ENCODE measurements around the gene ADCY4.

ADCY4 gene

DNA sequence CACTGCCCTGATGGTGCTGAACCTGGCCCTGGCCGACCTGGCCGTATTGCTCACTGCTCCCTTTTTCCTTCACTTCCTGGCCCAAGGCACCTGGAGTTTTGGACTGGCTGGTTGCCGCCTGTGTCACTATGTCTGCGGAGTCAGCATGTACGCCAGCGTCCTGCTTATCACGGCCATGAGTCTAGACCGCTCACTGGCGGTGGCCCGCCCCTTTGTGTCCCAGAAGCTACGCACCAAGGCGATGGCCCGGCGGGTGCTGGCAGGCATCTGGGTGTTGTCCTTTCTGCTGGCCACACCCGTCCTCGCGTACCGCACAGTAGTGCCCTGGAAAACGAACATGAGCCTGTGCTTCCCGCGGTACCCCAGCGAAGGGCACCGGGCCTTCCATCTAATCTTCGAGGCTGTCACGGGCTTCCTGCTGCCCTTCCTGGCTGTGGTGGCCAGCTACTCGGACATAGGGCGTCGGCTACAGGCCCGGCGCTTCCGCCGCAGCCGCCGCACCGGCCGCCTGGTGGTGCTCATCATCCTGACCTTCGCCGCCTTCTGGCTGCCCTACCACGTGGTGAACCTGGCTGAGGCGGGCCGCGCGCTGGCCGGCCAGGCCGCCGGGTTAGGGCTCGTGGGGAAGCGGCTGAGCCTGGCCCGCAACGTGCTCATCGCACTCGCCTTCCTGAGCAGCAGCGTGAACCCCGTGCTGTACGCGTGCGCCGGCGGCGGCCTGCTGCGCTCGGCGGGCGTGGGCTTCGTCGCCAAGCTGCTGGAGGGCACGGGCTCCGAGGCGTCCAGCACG, 18.9 kb downstream of the ADCY4 start:
- DNase-seq, result no peak

DNA sequence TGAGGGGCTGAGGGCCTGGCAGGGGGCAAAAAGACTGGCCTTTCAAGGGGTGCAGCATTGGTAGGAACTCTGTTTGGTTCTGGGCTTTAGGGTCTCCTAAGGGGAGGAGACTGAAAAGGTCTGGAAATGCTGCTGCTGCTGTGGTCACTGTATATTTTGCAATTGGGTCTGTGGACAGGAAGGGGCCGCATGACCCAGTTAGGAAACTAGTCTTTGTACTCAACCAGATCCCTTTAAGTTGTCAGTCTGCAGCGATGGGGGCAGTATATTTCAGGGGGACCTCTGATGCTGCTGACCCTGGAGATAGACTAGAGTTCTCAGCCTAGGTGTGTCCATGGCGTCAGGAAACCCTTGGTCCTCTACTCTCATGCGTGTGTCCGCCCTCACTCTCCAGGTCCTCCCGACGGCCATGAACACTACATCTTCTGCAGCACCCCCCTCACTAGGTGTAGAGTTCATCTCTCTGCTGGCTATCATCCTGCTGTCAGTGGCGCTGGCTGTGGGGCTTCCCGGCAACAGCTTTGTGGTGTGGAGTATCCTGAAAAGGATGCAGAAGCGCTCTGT, 19.5 kb downstream of the ADCY4 start:
- DNase-seq, result peak in 3 of 4 experiments; percentile 36 to 52 (median 38)

DNA sequence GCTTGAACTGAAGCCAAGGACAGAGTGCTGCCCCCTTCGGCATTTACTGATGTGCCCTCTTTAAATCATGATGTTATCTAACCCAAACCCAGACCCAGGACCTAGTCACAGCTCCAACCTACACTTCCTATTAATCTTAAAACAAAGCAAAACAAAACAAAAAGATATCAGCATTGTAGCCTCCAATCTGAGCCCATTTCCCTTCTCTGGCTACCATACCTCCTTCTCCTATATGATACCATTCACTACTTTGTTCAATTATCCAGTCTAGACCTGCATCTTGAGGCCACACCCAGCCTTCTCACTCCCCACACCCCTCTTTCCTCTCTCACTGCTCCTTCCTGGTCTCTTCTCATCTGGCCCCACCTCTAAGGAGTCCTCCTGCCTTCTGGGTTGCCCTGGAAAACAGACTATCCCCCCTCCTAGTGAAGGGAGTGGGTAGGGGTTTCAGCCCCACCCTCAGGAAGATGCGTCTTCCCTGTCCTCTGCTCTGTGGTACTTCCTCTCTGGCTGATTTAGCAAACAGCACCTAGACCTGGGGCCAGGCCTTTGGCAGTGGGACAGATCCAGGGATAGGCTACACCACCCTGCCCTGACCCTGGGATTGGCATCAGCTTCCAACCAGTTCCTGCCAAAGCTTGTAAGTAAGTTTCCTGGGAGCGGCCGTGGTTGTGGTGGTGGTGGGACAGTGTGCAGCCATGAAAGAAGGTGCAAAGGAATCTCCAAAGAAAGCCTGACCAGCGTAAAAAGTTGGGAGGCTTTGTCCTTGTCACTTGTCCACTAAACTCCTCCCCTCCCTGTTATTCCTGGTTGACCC, 20.3 kb downstream of the ADCY4 start:
- DNase-seq, result peak in 1 of 4 experiments; percentile 14

DNA sequence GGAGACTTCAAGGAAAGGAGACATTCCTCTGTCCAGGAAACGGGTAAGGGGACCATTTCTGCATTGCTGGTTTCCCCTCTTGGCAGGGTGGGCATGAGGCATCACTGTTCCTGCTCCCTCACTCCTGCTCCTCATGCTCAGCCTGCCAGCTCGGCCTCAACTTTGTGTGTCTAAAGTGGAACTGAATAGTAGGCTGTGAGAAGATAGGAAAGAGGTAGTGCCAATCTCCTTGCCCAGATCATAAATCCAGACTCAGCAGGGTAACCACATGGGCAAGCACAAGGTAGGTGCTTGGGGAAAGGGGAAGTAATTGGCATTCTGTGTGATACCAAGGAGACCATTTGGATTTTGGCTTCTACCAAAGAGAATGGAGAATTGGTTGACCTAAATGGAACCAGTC, 21.0 kb downstream of the ADCY4 start:
- peak in 3 of 4 experiments; percentile 59 to 71 (median 70) for DNase-seq

DNA sequence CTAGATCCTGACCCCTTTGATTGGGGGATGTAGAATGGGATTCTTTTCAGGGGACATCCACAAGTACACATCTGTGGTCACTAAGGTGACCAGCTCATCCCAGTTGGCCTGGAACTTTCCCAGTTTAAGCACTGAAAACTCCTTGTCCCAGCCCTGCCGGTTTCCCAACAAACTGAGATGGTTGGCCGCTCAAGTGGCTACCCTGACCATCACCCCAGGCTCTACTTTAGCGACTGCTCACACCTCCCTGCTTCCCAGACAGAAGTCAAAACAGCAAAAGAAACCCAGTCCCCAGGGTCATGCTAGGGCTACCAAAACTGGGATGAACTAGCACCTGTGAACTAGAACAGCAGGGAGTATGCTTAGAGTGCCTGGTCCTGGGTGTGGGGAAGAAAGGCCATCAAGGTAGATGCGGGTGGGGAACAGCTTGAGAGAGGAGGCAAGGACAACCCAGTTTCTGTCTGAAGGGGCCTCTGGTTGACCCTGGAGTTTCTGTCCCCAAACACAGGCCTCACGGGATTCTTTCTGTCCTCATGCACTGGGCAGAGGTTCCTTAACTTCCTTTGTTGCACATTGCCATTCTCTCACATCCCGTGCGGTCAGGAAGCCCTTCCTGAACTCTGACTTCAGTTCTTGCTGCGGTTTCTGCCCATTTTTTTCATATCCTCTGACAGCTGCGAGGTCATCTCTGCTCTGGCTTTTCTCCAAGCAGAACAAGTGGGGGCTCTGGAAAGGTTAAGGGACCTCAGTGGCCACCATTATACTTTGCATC, 21.9 kb downstream of the ADCY4 start:
- DNase-seq, result peak; percentile 83 to 94 (median 90)

DNA sequence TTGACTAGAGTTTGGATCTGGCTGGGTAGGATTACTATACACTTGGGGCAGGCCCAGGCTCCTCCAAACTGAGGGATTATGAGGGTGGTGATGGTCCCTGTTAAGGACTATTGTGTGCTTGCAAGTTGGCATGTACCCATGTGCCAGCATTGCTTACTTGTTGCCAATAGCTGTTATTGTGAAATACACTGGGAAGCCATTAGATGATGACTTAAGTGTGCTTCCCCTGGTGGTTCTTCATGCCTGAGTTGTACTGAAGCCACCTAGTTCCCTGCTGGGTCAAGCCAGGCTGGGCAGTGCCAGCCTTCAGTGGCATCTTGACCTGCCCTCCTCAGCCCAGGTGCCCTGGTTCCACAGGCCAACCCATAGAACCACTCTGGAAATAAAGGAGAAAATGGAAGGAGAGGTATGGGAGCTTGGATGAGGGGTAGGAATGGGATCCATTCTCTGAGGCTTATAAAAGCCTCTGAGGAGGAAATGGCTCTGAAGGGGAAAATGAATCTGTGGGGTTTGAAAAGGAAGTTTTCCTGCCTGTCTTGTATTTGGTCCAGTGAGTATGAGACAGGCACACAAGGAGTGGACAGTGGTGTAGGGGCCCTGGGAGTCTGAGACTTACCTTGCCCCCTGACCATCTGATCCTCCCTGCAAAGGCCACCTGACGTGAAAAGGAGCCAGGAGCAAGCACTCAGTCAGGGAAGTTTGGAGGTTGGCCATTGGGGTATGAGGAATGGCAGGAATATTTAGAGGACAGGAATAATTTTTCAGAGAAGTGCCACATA, 22.8 kb downstream of the ADCY4 start:
- peak; percentile 61 to 88 (median 76) for DNase-seq

DNA sequence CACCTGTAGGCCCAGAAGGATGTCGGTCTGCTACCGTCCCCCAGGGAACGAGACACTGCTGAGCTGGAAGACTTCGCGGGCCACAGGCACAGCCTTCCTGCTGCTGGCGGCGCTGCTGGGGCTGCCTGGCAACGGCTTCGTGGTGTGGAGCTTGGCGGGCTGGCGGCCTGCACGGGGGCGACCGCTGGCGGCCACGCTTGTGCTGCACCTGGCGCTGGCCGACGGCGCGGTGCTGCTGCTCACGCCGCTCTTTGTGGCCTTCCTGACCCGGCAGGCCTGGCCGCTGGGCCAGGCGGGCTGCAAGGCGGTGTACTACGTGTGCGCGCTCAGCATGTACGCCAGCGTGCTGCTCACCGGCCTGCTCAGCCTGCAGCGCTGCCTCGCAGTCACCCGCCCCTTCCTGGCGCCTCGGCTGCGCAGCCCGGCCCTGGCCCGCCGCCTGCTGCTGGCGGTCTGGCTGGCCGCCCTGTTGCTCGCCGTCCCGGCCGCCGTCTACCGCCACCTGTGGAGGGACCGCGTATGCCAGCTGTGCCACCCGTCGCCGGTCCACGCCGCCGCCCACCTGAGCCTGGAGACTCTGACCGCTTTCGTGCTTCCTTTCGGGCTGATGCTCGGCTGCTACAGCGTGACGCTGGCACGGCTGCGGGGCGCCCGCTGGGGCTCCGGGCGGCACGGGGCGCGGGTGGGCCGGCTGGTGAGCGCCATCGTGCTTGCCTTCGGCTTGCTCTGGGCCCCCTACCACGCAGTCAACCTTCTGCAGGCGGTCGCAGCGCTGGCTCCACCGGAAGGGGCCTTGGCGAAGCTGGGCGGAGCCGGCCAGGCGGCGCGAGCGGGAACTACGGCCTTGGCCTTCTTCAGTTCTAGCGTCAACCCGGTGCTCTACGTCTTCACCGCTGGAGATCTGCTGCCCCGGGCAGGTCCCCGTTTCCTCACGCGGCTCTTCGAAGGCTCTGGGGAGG, 23.9 kb downstream of the ADCY4 start, which contains the start of gene LTB4R:
LTB4R (plus strand) TSS at position 857 of the 959 bp plus-strand sequence. CDS start 4,150 bp downstream, outside the sequence.
- DNase-seq, result peak in 3 of 4 experiments; percentile 41 to 73 (median 68)

DNA sequence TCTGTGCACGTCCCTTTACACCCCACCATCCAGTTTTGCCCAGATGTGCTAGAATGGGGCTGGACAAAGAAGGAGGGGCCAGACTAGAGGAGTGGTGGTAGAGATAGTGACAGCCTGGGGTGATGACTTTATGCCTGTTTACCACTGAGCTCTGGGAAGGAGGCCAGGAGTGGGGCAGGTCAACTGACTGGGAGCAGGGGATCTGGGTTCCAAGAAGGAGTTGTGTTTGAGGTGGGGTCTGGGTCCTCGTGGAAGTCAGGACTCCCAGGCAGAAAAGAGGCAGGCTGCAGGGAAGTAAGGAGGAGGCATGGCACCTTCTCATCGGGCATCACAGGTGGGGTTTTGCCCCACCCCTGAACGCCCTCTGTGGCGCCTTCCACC, 24.6 kb downstream of the ADCY4 start:
- no peak for DNase-seq

DNA sequence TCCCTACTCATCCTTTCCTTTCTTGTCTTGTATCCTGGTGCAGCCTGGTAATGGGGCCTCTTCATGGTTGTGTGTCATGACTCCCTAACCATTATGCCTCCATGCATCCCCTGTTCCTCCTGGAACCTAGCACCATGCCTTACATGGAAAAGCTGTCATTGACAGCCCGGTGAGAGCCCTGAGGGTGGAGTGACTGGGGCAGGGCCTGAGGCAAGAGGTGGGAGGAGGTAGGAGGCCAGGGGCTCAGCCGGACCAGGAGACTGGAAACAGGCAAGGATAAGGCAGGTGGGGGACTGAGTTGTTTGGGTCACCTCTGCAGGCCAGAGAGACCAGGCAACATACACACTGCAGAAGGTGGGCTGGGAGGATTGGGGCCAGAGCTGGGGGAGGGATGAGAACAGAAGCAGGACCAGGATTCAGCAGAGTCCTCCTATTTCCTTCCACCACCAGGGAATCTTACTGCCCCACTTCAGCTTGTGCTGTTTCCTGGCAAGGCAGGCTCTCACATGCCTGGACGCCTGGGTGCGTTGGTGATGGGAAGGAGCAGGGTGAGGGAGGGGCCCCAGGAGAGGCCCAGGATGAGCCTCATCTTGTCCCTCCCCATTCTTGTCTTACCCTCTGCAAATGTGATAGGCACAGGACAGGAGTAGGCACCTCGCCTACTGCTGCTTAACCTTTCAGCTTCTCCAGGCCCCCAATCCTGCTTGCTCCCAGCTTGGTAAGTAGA, 25.2 kb downstream of the ADCY4 start, which contains the start of gene LTB4R2:
LTB4R2 (plus strand) TSS at position 603 of the 727 bp plus-strand sequence. CDS start 525 bp downstream, outside the sequence.
- no peak for DNase-seq

DNA sequence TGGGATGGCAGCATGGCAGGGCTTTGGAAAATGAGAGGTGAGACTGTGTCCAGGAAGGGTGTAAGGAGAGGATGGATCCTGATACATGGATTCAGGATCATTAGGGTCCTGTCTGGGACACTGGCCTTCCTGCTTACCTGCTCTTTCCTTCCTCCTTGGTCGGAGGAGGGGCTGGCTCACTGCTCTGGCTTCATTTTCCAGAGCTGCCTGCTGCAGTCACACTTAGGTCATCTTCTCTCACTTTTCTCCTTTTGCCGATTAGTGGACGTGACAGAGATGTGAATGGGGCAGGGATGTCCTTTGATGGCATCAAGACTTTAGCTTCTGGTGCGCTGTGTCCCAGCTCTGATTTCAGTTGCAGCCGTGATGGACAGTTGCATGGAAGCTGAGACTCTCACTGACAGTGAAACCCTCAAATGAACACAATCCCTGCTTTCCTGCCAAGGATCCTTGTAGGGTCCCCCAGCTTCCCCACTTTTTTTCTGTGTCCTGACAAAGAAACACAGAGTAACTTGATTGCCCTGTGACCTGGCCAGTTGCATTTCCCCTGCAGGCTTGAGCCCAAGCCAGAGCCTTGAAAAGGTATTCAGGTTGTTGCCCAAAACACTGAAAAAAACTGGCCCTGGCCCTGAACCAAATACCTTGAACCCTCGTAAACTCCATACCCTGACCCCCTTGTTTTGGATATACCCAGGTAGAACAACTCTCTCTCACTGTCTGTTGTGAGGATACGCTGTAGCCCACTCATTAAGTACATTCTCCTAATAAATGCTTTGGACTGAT, 26.3 kb downstream of the ADCY4 start:
- DNase-seq, result no peak

DNA sequence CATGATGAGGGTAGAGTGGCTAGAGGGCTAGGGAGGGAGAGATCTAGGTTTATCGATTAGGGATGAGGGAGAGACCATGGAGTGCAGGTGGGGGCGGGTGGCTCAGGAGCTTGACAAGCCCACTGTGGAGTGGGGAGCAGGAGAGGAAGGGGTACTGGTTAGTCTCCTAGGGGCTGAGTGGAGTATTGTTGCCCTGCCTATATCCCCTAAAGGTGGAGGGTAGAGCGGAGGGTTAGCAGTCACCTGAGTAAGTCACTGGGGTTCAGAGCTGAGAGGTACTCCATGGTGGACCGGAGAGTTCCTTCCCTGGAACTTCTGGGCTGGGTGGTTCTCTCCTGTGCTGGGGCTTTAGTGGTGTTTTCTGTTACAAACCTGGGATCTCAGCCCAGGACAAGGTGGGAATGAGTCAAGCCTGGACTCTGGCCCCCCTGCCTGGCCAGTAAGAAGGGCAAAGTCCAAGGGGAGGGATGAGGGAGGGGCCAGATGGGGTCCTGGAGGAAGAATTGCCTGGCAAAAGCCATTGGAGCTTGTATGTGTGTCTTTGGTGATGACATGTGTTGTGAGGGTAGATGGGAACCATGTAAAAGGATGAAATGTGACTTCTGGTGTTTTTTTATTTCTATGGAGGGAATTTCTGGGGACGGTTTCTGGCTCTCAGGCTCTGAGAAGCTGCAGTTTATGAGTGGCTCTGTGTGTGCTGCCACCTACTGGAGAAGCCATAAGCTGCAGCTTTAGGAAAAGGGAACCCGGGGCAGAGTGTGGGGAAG, 27.1 kb downstream of the ADCY4 start, which contains the start of gene CIDEB:
CIDEB (minus strand) TSS at position 403 of the 767 bp plus-strand sequence; CDS start at position 284, 119 bp downstream.
- peak; percentile 84 to 90 (median 89) for DNase-seq

DNA sequence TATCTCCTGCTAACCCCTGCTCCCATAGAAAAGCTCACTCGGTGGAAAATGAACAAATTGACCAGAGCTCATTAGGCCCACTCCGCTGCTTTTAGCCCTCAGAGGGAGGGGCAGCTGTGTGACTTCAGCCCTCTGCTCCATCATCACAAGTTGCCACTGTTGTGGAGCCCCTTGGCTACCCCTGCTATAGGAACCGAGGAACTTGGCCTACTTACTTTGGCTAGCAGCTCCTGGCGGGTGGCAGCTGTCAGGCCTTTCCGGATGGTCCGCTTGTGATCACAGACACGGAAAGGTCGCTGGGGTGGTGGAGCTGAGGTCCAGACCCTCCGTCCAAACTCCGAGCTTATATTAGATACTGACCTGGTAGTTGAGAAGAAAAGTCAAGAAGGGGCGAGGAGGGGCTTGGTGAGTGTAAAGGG, 27.7 kb downstream of the ADCY4 start:
- DNase-seq, result no peak

DNA sequence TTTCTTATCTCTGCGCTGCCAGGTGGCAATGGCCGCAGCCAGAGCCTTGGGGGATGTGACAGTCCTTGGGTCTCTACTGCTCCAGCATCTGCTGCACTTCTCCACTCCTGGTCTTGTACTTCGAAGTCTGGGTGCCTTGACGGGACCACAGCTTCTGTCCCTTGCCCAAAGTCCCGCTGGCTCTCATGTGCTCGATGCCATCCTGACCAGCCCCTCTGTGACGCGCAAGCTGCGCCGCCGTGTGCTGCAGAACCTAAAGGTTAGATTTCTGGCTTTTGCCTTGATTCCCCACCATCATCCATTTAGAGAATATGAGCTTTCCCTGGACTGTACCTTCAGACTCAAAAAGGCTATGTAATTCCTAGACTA, 30.9 kb downstream of the ADCY4 start:
- no peak for DNase-seq

DNA sequence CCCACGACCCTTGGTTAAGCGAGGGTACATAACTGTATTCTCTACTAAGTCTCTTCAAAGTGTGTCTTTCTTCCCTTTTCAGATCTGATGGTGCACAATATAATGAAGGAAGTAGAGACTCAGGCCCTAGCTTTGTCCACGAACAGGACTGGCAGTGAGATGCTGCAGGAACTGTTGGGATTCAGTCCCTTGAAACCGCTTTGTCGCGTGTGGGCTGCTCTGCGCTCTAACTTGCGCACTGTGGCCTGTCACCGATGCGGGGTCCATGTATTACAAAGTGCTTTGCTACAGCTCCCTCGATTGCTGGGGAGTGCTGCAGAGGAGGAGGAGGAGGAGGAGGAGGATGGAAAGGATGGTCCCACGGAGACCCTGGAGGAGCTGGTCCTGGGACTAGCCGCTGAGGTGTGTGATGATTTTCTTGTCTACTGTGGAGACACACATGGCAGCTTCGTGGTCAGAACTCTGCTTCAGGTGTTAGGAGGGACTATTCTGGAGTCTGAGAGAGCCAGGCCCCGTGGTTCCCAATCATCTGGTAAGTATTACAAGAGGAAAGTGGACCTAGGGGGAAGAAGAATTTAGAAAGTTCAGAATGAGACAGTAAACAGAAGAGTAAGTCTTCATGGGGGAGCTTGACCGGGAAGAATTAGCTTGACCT, 34.4 kb downstream of the ADCY4 start:
- DNase-seq, result peak in 3 of 4 experiments; percentile 27 to 37 (median 35)

DNA sequence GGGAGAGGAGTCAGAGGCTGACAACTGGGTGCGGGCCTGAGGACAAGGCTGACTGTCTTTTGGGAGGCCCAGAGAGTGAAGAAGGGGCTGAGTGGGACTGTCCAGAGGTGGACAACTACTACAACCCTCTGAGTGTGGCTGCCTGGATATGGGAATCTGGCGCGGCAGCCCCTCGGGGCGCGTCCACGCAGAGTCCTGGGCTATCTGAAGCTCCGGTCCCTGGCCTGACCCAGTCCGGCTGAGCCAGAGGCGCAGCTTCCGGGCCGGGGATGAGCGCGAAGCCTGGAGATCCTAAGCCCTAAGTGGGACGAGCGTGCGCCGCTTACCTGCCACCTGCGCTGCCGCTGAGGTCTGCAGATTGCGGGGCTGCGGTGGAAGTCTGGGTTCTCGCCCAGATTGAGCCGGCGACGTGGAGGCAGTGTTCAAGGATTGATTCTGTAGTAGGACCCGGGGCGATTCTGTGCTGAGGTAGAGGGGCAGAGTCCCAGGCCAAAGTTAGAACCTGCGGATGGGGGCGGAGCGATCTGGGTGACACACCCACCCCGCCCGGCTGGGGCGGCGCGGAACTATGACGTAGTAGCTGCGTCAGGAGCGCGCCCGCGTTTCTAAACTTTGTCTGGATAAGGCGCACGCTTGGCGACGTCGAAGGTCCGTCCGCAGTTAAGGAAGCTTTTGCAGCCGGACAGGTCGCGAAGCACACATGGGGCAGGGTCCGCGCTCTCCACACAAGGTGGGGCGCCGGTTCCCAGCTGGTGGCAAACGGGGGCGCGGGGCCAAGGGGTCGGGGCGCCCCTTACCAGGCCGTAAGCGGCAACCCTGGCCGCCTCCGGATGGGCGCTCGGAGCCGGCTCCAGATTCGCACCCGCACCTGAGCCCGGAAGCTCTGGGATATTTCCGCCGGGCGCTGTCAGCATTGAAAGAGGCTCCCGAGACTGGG, 35.3 kb downstream of the ADCY4 start, which contains the start of the genes DHRS1 and NOP9:
DHRS1 (minus strand) TSS at position 526 of the 937 bp plus-strand sequence. CDS start 674 bp downstream, outside the sequence.
NOP9 (plus strand) TSS at position 596 of the 937 bp plus-strand sequence; CDS start at position 701, 105 bp downstream.
- DNase-seq, result peak; percentile 94 to 97 (median 97)

DNA sequence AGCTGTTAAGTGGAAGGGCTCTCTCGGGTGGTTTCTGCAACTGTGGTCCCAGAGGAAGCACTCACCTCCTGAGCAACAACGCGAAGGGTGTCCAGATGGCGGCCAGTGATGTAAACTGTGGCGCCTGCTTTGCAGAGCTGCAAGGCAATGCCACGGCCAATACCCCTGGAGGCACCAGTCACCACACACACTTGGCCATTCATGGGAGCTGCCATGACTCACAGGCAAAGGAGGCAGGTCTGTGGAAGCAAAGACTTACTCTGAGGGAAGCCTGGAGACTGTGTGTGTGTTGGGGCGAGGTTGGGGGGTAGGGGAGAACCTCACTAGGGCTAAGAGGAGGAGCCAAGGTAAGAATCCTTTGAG, 36.0 kb downstream of the ADCY4 start:
- peak; percentile 32 to 61 (median 36) for DNase-seq

Data from suppressor macrophage (primary cell).